ENCODE results near the gene CNTNAP4. TPM values are rescaled to one million over a fixed set of nuclear protein-coding genes. Genes with fewer than 3 reads are reported as not detected.
A peak's percentile ranks its signal among the peaks of the same experiment; 100 is the strongest.

CNTNAP4 gene
- total and polyA plus RNA-seq, 4 donors, result 0.06 to 0.09 TPM; not detected in 2

GRCh38 chr16:76428858-76429257 lies 151.7 kb downstream of the CNTNAP4 start (continued):
- TF ChIP-seq HNF4A (conservative IDR thresholded peaks at IDR 0.05) (peak; percentile 45 to 65), FOXA1 (IDR thresholded peaks at IDR 0.05) (no peak)

- Histone ChIP-seq H3K9ac (ENCODE audit: low read depth in 1 of 2, low read length in 2 of 2) (no peak overlapping the region), H3K27ac (ENCODE audit: low read depth in 1 of 2, low read length in 2 of 2) (no peak overlapping the region), H3K27me3 (ENCODE audit: control insufficient read depth in 4 of 4, insufficient read depth in 4 of 4, low read length in 3 of 4) (no peaks in the 10 kb centered on the region), H3K36me3 (ENCODE audit: control insufficient read depth in 4 of 4, insufficient read depth in 3 of 4, low read depth in 1 of 4, low read length in 3 of 4) (no peaks in the 10 kb centered on the region), H3K4me3 (ENCODE audit: low read depth in 1 of 3, low read length in 3 of 3) (no peak overlapping the region), H3K9me3 (ENCODE audit: control insufficient read depth in 4 of 4, low read length in 3 of 4) (no peaks in the 10 kb centered on the region), H3K4me1 (ENCODE audit: control insufficient read depth in 4 of 4, insufficient read depth in 4 of 4, low read length in 3 of 4) (no peaks in the 10 kb centered on the region)
- no peak for DNase-seq (ENCODE audit: low spot score)
- TF ChIP-seq EGR1 (IDR thresholded peaks at IDR 0.05; ENCODE audit: low read depth in 2 of 2) (no peak), HNF4A (conservative IDR thresholded peaks at IDR 0.05) (no peak), TAF1 (conservative IDR thresholded peaks at IDR 0.05) (no peak), YY1 (IDR thresholded peaks at IDR 0.05) (no peak)
- WGBS, result 84% methylated on average over 3 of the region's 3 CpGs
Measured at GRCh38 chr16:76441391-76441790, 164.2 kb downstream of the CNTNAP4 start.

GRCh38 chr16:76441876-76442275 lies 164.7 kb downstream of the CNTNAP4 start:
- Histone ChIP-seq H3K9ac (ENCODE audit: low read depth in 1 of 2, low read length in 2 of 2) (no peak overlapping the region), H3K36me3 (ENCODE audit: control insufficient read depth in 4 of 4, insufficient read depth in 3 of 4, low read depth in 1 of 4, low read length in 3 of 4) (no peaks in the 10 kb centered on the region), H3K9me3 (ENCODE audit: control insufficient read depth in 4 of 4, low read length in 3 of 4) (no peaks in the 10 kb centered on the region), H3K4me3 (ENCODE audit: low read depth in 1 of 3, low read length in 3 of 3) (no peak overlapping the region), H3K4me1 (ENCODE audit: control insufficient read depth in 4 of 4, insufficient read depth in 4 of 4, low read length in 3 of 4) (no peaks in the 10 kb centered on the region), H3K27me3 (ENCODE audit: control insufficient read depth in 4 of 4, insufficient read depth in 4 of 4, low read length in 3 of 4) (no peaks in the 10 kb centered on the region), H3K27ac (ENCODE audit: low read depth in 1 of 2, low read length in 2 of 2) (no peak overlapping the region)
- TF ChIP-seq TAF1 (conservative IDR thresholded peaks at IDR 0.05), result no peak
- TF ChIP-seq GABPA (IDR thresholded peaks at IDR 0.05 in 1 of 2, conservative IDR thresholded peaks at IDR 0.05 in 1 of 2), result no peak
- no peak for TF ChIP-seq HNF4G (IDR thresholded peaks at IDR 0.05)
- 88% methylated on average over 3 of the region's 3 CpGs for WGBS
- DNase-seq (ENCODE audit: low spot score), result no peak

- Histone ChIP-seq H3K4me3 (ENCODE audit: low read depth in 1 of 3, low read length in 3 of 3) (no peak overlapping the region), H3K9ac (ENCODE audit: low read depth in 1 of 2, low read length in 2 of 2) (no peak overlapping the region), H3K4me1 (ENCODE audit: control insufficient read depth in 4 of 4, insufficient read depth in 4 of 4, low read length in 3 of 4) (no peaks in the 10 kb centered on the region), H3K36me3 (ENCODE audit: control insufficient read depth in 4 of 4, insufficient read depth in 3 of 4, low read depth in 1 of 4, low read length in 3 of 4) (no peaks in the 10 kb centered on the region), H3K27ac (ENCODE audit: low read depth in 1 of 2, low read length in 2 of 2) (no peak overlapping the region), H3K27me3 (ENCODE audit: control insufficient read depth in 4 of 4, insufficient read depth in 4 of 4, low read length in 3 of 4) (no peaks in the 10 kb centered on the region), H3K9me3 (ENCODE audit: control insufficient read depth in 4 of 4, low read length in 3 of 4) (no peaks in the 10 kb centered on the region)
- TF ChIP-seq SP1 (IDR thresholded peaks at IDR 0.05), result no peak
- no peak for TF ChIP-seq MAX (IDR thresholded peaks at IDR 0.05)
- TF ChIP-seq EGR1 (IDR thresholded peaks at IDR 0.05; ENCODE audit: low read depth in 2 of 2), result no peak
- TF ChIP-seq REST (IDR thresholded peaks at IDR 0.05), result no peak
- no peak for TF ChIP-seq ATF3 (IDR thresholded peaks at IDR 0.05)
- TF ChIP-seq NR2F2 (IDR thresholded peaks at IDR 0.05), result no peak
- TF ChIP-seq RXRA (IDR thresholded peaks at IDR 0.05), result no peak
- no peak for TF ChIP-seq GABPA (IDR thresholded peaks at IDR 0.05 in 1 of 2, conservative IDR thresholded peaks at IDR 0.05 in 1 of 2)
- TF ChIP-seq JUND (IDR thresholded peaks at IDR 0.05), result no peak
- 89% methylated on average over 1 of the region's 1 CpG for WGBS
- DNase-seq (ENCODE audit: low spot score), result no peak
Measured at GRCh38 chr16:76443973-76444372, 166.8 kb downstream of the CNTNAP4 start.

Measured in liver (tissue), 9 donors.